GM19324 (cell line): ENCODE data around the gene CCDC33.

Experiments used
- ATAC-seq: cut with Tn5 transposase; IDR thresholded peaks from one replicate; pipeline ENCODE4 v1.9.1; 2021; ENCODE audit warnings: mild to moderate bottlenecking, moderate library complexity; ENCODE audit not compliant: unreplicated experiment, low FRiP score

CCDC33 gene

GRCh38 chr15:74235962-74236361 lies at the start of gene CCDC33:
CCDC33 (plus strand) TSS chr15:74236326; CDS start chr15:74236720, 394 bp downstream.
- no peak for ATAC-seq

- no peak for ATAC-seq
Measured at GRCh38 chr15:74188216-74188615, 47.9 kb upstream of the CCDC33 start.

GRCh38 chr15:74191798-74192197 lies 44.3 kb upstream of the CCDC33 start:
- ATAC-seq, result no peak

GRCh38 chr15:74192751-74193150 lies 43.4 kb upstream of the CCDC33 start:
- no peak for ATAC-seq

- ATAC-seq, result no peak
Measured at GRCh38 chr15:74193299-74193718, 42.8 kb upstream of the CCDC33 start.

GRCh38 chr15:74193905-74194304 lies 42.2 kb upstream of the CCDC33 start:
- ATAC-seq, result no peak

GRCh38 chr15:74194572-74195559 lies 41.3 kb upstream of the CCDC33 start:
- ATAC-seq, result no peak

GRCh38 chr15:74196175-74196574 lies 40.0 kb upstream of the CCDC33 start:
- ATAC-seq, result no peak

- ATAC-seq, result no peak
Measured at GRCh38 chr15:74197176-74197965, 38.8 kb upstream of the CCDC33 start.

GRCh38 chr15:74199297-74199652 lies 36.9 kb upstream of the CCDC33 start:
- ATAC-seq, result no peak

GRCh38 chr15:74200412-74200815 lies 35.7 kb upstream of the CCDC33 start:
- ATAC-seq, result no peak

GRCh38 chr15:74200871-74201419 lies 35.2 kb upstream of the CCDC33 start:
- no peak for ATAC-seq

GRCh38 chr15:74201710-74202420 lies 34.3 kb upstream of the CCDC33 start:
- ATAC-seq, result no peak

GRCh38 chr15:74202452-74203401 lies 33.4 kb upstream of the CCDC33 start, which contains the start of gene STRA6:
STRA6 (minus strand) TSS chr15:74202787; CDS start chr15:74202267, 520 bp downstream.
- ATAC-seq, result no peak

- no peak for ATAC-seq
Measured at GRCh38 chr15:74203914-74204431, 32.2 kb upstream of the CCDC33 start.

- no peak for ATAC-seq
Measured at GRCh38 chr15:74205582-74205947, 30.6 kb upstream of the CCDC33 start.

GRCh38 chr15:74206801-74207281 lies 29.3 kb upstream of the CCDC33 start:
- ATAC-seq, result no peak

- no peak for ATAC-seq
Measured at GRCh38 chr15:74207652-74208440, 28.3 kb upstream of the CCDC33 start.
